ENCODE data around the gene CETN2. TPM values are rescaled to one million over a fixed set of nuclear protein-coding genes. Genes with fewer than 3 reads are reported as not detected.
A peak's percentile ranks its signal among the peaks of the same experiment; 100 is the strongest.

Gene CETN2
- total and polyA plus RNA-seq, 3 donors from 2014 or later, result 27.0 to 43.8 (median 32.4) TPM

- Histone ChIP-seq H3K27me3 (no peaks in the 10 kb centered on the region), H3K27ac (no peak overlapping the region), H3K9me3 (no peaks in the 10 kb centered on the region), H3K4me3 (no peak overlapping the region), H3K4me1 (no peaks in the 10 kb centered on the region), H3K36me3 (ENCODE audit: low read depth, missing control alignments) (no peaks in the 10 kb centered on the region)
- no peak for DNase-seq
- intact Hi-C loops (cut with DNase I; ENCODE audit: low total_unique reads), result no loop called here
- no peak for TF ChIP-seq POLR2A (IDR thresholded peaks at IDR 0.05)
- TF ChIP-seq, protein P1, sequence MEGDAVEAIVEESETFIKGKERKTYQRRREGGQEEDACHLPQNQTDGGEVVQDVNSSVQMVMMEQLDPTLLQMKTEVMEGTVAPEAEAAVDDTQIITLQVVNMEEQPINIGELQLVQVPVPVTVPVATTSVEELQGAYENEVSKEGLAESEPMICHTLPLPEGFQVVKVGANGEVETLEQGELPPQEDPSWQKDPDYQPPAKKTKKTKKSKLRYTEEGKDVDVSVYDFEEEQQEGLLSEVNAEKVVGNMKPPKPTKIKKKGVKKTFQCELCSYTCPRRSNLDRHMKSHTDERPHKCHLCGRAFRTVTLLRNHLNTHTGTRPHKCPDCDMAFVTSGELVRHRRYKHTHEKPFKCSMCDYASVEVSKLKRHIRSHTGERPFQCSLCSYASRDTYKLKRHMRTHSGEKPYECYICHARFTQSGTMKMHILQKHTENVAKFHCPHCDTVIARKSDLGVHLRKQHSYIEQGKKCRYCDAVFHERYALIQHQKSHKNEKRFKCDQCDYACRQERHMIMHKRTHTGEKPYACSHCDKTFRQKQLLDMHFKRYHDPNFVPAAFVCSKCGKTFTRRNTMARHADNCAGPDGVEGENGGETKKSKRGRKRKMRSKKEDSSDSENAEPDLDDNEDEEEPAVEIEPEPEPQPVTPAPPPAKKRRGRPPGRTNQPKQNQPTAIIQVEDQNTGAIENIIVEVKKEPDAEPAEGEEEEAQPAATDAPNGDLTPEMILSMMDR (IDR thresholded peaks at IDR 0.05), result no peak
- WGBS, 2 donors, result 69 to 79% methylated on average over 2 to 4 of the region's 4 CpGs
Measured at GRCh38 chrX:152833378-152833777, 2.8 kb upstream of the CETN2 start.

DNA sequence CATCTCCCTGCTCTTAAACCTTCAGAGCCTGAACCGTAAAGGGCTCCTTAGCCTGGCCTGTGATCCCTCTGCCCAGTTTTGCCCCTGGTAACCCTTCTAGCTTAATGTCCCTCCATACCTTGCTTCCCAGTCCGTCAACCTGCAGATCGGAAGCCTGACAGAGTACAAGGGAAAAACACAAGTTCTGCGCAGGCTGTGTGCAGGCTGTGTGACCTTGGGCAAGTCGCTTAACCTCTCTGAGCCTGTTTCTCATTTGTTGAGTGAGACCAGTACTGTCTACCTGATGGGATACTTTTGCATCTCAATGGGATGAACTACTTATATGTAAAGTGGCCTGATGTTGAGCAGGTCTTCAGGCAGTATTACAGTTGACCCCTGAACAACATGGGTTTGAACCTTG, 2.0 kb upstream of the CETN2 start:
- no peak overlapping the region for H3K4me3 ChIP-seq
- no peaks in the 10 kb centered on the region for H3K9me3 ChIP-seq
- no peaks in the 10 kb centered on the region for H3K4me1 ChIP-seq
- no peaks in the 10 kb centered on the region for H3K36me3 ChIP-seq (ENCODE audit: low read depth, missing control alignments)
- WGBS, 2 donors, result 97 to 98% methylated on average over 5 of the region's 5 CpGs
- intact Hi-C loops (cut with DNase I; ENCODE audit: low total_unique reads), result no loop called here
- H3K27ac ChIP-seq, result no peak overlapping the region
- no peak for DNase-seq
- no peaks in the 10 kb centered on the region for H3K27me3 ChIP-seq
- TF ChIP-seq, protein P1 (IDR thresholded peaks at IDR 0.05), result no peak
- TF ChIP-seq POLR2A (IDR thresholded peaks at IDR 0.05), result no peak

DNA sequence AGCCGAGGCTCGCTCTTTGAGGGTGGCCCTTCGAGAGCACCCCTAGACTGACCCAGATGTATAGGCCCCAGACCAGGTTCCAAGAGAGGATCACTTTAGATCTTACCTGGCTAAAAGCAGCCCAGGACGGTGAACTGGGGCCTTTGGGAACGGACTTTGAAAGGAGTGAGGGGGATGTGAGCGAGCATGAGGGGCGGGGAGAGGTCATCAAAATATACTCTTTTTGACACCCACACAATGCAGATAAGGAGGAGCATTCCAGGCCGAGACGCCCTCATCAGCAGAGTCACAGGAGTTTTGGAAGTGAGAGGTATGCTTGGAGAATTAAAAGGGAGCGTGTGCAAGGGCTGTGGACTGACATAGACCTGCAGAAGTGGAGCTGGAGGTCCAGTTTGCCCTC, 834 bp upstream of the CETN2 start:
- H3K9me3 ChIP-seq, result no peaks in the 10 kb centered on the region
- WGBS, 2 donors, result 2% methylated on average over 7 of the region's 10 CpGs
- no peak for TF ChIP-seq POLR2A (IDR thresholded peaks at IDR 0.05)
- TF ChIP-seq, protein P1 (IDR thresholded peaks at IDR 0.05), result no peak
- H3K36me3 ChIP-seq (ENCODE audit: low read depth, missing control alignments), result no peaks in the 10 kb centered on the region
- no peak for DNase-seq
- peak overlapping the region; percentile 58 to 73 for H3K4me3 ChIP-seq
- intact Hi-C loops (cut with DNase I; ENCODE audit: low total_unique reads), result no loop called here
- peak overlapping the region in 1 of 2 donors; percentile 68 for H3K27ac ChIP-seq
- no peaks in the 10 kb centered on the region for H3K4me1 ChIP-seq
- no peaks in the 10 kb centered on the region for H3K27me3 ChIP-seq

DNA sequence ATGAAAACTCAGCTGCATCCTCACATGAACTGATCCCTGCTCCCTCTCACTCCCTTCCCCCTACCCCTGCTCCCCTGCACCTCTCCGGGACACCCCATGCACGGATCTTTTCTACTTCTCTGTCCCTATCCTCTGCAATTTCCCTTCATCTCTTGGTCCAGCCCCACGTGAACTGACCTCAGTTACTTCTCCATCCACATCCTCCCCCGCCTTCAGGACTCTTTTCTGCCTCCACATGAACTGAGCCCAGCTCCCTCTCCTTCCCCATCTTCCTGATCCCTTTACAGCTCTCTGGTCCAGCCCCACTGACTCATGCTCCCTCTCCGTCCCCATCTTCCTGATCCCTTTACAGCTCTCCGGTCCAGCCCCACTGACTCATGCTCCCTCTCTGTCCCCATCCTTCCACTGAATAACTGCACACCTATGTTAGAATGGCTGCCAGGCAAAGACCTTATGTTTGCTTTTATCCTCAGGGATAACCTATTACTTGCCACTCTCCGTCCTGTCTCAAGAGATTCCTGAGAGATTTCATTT, 5.6 kb downstream of the CETN2 start:
- Histone ChIP-seq H3K9me3 (no peaks in the 10 kb centered on the region), H3K4me1 (no peaks in the 10 kb centered on the region), H3K27ac (no peak overlapping the region), H3K4me3 (no peak overlapping the region), H3K27me3 (no peaks in the 10 kb centered on the region), H3K36me3 (ENCODE audit: low read depth, missing control alignments) (no peaks in the 10 kb centered on the region)
- DNase-seq, result no peak
- WGBS, 2 donors, result 59 to 64% methylated on average over 6 to 7 of the region's 7 CpGs
- TF ChIP-seq POLR2A (IDR thresholded peaks at IDR 0.05), result no peak
- TF ChIP-seq, protein P1 (IDR thresholded peaks at IDR 0.05), result no peak
- intact Hi-C loops (cut with DNase I; ENCODE audit: low total_unique reads), result no loop called here

DNA sequence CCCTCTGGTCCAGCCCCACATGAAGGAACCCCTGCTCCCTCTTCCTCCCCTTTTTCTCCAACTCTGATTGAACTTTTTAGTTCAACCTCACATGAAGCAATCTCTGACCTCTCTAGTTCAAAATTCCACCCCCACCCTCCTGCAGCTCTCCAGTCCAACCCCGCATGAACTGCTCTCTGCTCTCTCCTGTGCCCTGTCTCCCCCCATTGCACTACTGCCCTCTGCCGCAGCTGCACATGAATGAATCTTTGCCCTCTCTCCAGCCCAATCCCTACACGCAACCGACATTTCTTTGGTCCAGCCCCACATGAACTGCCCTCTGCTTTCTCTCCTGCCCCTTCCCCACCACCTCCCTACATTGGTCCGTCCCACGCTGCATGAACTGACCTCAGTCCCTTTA, 6.9 kb downstream of the CETN2 start:
- H3K27ac ChIP-seq, result no peak overlapping the region
- H3K4me1 ChIP-seq, result no peaks in the 10 kb centered on the region
- H3K4me3 ChIP-seq, result no peak overlapping the region
- H3K27me3 ChIP-seq, result no peaks in the 10 kb centered on the region
- TF ChIP-seq, protein P1 (IDR thresholded peaks at IDR 0.05), result no peak
- TF ChIP-seq POLR2A (IDR thresholded peaks at IDR 0.05), result no peak
- H3K36me3 ChIP-seq (ENCODE audit: low read depth, missing control alignments), result no peaks in the 10 kb centered on the region
- DNase-seq, result no peak
- no peaks in the 10 kb centered on the region for H3K9me3 ChIP-seq
- 74 to 85% methylated on average over 6 of the region's 6 CpGs for WGBS, 2 donors
- intact Hi-C loops (cut with DNase I; ENCODE audit: low total_unique reads), result no loop called here

All from testis (tissue), 3 donors.